Measurements from ENCODE around the gene PRR23C. TPM values are rescaled to one million over a fixed set of nuclear protein-coding genes. Genes with fewer than 3 reads are reported as not detected.
"Not testable (repeated sequence)": the region's sequence is repeated elsewhere in the genome, so short reads cannot be mapped to it uniquely, and the experiment has no call there.

The PRR23C gene
- not detected for total RNA-seq

DNA sequence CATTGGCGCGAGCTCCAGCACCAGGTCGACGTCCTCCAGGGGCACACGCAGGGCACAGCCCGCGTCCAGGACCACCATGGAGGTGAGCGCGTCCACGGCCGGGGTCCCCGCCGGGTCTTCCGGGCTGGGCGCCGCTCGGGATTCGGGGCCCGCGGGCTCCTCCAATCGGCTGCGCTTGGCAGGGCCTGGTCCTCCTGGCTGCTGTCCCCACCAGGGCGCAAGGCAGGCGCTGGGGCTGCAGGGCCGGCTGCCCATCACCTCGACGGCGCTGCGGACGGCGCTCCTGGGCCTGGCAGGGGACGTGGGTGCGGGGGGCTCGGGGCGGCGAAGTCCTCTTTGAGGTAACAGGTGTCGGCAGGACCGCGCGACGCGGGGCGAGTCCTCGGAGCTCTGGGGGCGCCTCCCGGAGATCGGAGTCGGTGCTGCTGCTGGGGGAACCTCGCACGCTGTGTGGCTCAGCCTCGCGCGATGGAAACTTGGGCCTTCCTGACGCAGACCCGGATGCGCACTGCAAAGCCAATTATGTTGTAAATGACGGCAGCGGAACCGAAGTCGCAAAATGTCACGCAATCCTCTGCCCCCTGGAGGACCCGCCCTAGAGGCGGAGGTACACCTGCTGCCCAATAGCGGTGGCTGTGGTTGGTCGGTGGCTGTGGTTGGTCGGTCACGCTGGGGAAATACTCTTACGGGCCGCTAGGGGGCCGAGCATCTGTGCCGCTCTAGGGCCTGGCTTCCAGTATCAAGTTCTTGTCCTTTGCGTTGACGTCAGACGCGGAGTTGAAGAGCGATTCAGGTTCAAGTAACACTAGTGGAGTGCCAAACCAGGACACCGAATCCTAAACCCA, at the start of gene PRR23C:
PRR23C (minus strand) TSS at position 527 of the 845 bp plus-strand sequence; CDS start at position 255, 272 bp downstream.
- DNase-seq: no peak

DNA sequence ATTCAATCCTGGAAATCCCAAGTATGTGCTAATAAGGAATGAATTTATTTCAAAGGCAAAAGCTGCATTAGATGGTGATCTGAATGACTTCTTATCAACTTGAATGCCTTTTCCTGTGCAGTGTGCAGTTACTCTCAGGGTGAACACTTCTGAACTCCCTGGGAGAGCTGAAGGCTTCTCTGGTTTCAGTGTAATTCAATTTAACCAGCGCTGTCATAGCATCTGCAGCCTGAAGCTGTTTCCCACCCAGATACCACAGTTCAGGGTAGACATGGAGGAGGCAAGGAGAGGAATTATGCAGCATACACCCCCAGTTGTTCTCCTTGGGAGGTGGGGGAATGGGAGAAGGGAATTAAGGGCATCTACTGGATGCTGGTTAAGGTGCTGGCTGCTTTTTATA, 49.1 kb upstream of the PRR23C start:
- no peak for DNase-seq

DNA sequence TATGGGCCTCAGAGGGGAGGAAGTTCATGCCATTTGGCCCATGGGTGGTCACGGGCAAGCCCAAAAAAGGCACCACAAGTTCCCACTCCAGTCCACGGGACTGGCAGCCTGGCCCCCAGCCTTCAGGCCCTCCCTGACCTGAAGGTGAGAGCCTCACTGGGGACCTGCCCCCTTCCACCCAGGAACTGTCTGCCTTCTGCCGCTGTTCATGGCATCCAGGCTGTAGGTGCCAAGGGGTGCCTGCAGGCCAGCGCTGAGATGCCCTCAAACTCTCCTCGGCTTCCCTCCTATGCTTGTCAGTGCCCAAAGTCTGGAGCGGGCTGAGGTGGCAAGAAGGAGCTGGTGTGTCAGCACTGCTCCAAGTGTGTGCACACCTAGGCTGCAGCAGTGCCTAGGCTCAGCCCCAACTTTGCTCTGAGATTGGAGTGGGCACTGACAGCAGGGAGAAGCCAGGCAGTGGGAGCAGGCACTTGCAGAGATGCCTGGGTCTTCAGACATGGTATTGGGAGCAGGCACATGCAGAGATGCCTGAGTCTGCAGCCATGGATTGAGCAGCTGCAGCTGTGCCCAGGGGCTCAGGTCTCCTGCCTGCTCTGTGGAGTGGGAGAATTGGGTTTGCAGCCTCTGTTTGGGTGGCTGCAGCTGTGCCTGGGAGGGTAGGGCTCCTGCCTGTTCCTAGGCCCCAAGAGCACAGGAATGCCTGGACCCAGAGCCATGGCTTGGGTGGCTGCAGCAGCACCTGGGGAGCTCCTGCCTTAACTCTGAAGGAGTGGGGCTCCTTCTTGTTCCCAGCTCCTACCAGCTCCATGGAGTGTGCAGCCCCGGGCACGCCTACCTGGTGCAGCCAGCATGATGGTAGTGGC, 44.0 kb upstream of the PRR23C start:
- DNase-seq: no peak

DNA sequence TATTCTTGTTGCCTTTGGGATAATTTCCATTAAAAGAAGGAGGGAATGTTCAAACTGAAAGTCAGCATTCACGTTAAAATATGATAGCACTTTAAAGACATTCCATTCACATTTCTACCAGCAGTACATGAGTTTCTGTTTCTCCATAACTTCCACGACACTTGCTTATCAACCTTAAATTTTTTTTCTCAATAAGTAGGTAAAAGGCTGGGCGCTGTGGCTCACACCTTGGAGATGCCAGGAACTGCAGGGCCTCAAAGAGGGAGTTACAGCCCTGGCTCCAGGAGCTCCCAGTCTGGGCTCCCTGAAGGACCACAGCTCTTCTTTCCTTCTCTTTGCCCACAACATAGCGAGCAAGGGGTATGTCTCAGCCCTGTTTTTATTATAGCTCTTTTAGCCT, 42.9 kb upstream of the PRR23C start:
- no peak for DNase-seq

DNA sequence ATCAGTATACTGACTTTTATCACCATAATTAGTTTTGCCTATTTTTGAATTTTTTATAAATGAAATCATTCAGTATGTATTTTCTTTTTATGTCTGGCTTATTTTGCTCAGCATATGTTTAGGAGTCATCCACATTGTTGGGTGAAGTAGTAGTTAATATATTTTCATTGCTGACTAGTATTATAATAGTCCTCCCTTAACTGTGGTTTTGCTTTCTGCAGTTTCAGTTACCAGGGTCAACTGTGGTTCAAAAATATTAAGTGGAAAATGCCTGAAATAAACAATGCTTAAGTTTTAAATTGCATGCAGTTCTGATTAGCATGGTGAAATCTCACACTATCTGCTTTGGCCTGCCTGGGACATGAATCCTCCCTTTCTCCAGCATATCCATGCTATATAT, 39.5 kb upstream of the PRR23C start:
- DNase-seq: no peak

DNA sequence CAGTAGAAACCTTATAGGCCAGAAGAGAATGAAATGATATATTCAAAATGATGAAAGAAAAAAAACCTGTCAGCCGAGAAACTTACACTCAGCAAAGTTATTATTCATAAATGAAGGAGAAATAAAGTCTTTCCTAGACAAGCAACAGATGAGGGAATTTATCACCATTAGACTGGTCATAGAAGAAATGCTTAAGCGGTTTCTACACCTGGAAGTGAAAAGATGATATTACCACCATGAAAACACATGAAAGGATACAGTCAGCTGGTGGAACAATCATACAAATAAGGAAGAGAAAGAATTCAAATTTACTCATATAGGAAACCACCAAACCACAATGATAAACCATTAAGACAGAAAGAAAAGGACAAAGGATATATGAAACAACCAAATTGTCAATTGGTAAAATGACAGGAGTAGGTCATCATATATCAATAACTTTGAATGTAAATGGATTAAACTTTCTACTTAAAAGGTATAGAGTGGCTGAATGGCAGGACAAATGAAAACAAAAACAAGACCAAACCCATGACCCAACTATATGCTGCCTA, 29.9 kb upstream of the PRR23C start:
- no peak for DNase-seq

DNA sequence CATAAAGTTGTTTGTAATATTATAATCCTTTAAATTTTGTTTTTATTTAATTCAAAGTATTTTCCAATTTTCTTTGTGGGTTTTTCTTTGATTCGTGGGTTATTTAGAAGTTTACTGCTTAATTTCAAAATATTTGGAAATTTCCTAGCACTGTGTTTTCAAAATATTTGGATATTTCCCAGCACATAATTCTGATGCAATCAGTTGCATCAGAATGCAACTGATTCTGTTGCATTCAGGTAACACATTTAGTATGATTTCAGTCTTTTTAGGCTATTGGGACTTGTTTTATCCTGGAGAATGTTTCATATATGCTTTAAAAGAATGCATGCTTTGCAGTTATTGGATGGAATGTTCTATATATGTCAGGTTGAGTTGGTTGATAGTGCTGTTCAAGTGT, 18.2 kb upstream of the PRR23C start:
- DNase-seq: no peak

DNA sequence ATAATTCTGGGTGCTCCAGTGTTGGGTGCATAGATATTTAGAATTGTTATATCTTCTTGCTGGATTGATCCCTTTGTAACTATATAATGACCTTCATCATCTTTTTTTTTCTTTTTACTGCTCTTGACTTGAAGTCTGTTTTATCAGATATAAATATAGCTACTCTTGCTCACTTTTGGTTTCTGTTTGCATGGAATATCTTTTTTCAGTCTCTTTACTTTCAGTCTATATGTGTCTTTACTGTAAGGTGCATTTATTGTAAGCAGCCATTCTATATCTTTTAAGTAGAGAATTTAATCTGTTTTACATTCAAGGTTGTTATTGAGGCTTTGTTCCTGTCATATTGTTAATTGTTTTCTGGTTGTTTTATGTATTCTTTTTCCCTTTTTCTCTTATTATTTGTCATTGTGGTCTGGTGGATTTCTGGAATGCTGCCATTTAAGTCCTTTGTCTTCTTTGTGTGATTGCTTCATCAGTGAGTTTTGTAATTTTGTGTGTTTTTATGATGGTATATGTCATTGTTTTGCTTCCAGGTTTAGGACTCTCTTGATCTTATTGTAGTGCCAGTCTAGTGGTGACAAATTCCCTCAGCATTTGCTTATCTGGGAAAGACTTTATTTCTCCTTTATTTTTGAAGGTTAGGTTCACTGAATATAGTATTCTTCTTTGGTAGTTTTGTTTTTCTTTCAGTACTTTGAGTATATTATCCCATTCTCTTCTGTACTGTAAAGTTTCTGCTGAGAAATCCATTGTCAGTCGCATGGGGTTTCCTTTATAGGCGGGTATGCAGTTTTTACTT, 8.3 kb upstream of the PRR23C start:
- DNase-seq: no peak

DNA sequence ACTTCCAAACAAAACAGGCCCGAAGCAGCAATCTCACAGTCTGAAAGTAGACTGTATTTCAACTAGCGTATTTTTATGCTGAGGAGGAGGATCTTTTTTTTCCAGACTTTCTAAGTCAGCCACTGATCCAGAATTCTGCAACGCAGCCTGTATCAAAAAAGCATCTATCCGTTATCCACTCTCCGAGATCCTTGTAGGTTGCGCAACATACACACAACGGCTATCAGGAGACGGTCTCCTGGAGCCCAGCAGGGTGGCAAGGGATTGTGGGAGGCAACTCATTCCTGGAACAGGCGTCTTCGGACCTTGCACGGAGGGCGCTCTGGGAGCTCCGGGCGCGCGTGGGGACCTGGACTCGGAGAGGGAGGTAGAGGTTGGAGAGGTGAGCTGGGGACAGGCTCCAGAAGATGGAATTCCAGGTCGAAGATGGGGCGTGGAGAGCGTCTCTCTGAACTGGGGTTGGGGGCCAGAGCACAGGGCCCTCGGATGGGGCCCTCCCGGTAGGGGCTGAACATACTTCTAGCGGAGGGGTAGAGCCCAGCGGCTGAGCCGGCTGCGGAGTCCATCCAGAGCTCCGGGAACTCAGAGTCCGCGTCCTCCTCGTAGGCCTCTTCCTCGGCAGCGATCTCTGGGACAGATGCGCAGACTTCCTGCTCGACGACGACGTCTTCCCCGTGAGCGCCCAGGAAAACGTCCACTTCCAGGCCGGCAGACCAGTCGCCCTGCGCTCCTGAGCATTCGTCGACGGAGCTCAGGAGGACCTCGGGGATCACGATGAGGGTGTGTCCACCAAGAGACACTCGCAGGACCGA, 932 bp downstream of the PRR23C start:
- DNase-seq: no peak

DNA sequence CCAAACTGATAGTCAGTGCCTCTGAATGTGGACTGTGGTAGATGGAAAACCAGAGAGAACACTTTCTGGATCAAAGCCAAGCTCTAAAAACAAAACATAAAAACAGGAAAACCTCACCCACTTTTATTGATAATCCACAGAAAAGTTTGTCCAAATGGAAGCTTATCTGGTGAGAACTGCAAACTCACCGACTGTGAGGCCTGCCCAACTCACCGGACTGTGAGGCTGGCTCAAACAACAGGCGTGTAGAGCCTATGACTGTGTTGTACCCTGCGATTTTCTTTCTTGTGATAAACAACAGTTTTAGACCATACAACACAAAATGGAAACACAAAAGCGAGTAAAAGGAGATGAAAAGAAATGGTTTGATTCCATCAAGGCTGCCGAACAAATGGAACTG, 7.2 kb downstream of the PRR23C start:
- no peak for DNase-seq

DNA sequence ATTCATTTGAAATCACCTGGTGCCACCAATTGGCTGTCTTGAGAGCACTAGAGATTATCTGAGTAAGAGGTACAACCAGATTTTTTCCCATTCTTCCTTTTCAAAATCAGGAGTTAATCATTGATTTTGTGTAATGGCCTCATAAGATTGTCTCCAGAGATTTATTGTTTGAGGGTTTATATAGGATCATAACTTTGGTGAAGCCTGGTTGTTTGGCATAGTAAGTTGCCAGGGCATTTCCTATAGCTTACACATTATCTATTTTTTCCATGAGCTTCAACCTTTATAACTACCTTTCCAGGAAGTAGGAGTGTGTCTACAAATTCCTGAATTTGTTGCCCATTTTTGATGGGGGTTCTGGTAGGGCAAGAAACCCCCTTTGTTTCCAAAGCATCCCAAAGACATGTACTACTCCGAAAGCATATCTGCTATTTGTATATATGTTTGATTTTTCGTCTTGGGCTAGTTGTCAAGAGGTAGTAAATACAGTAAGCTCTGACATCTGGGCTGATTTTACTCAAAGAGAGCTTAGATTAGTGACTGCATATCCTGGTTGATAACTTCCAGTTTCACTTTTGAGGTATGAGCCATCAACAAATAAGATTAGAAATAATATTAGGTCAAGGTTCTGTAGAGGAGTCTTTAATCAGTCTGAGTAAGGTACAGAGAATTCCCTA, 12.2 kb downstream of the PRR23C start:
- no peak for DNase-seq

DNA sequence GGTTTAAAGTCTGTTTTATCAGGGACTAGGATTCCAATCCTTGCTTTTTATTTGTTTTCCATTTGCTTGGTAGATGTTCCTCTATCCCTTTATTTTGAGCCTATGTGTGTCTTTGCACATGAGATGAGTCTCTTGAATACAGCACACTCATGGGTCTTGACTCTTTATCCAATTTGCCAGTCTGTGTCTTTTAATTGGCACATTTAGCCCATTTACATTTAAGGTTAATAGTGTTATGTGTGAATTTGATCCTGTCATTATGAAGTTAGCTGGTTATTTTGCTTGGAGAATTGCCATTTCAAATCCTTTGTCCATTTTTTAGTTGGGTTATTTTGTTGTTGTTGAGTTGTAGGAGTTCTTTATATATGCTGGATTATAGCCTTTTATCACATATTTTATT, 14.1 kb downstream of the PRR23C start:
- DNase-seq: not testable (repeated sequence)

DNA sequence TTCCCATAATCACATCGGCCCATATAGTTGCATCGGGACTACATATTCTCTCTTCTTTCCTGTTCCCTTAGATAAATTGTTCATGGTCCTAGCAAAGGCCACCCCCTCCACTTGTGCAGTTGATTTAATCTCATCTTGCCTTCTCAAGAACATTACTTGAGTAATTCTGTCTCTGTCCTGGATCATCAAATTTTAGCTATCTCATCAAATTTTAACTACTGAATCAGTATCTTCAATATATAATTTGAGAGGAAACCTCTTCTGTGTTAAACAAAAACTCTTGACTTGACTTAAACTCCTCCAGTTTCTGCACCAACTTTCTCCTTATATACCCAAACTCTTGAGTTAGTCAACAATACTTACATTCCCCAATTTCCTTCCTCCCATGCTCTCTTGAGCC, 19.7 kb downstream of the PRR23C start:
- DNase-seq: no peak

DNA sequence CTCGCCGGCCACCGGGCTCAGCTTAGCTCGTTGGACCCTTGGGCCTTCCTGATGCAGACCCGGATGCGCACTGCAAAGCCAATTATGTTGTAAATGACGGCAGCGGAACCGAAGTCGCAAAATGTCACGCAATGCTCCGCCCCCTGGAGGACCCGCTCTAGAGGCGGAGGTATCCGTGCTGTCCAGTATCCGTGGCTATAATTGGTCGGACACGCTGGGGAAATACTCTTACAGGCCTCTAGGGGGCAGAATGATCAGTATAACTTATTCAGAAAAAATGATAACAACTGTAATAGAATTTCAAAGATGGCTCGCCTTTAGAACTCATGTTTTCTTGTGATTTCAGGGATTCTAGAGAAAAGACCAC, 23.8 kb downstream of the PRR23C start, which contains the start of gene PRR23B:
PRR23B (minus strand) TSS at position 59 of the 367 bp plus-strand sequence. CDS start 265 bp downstream, outside the sequence.
- DNase-seq: no peak

DNA sequence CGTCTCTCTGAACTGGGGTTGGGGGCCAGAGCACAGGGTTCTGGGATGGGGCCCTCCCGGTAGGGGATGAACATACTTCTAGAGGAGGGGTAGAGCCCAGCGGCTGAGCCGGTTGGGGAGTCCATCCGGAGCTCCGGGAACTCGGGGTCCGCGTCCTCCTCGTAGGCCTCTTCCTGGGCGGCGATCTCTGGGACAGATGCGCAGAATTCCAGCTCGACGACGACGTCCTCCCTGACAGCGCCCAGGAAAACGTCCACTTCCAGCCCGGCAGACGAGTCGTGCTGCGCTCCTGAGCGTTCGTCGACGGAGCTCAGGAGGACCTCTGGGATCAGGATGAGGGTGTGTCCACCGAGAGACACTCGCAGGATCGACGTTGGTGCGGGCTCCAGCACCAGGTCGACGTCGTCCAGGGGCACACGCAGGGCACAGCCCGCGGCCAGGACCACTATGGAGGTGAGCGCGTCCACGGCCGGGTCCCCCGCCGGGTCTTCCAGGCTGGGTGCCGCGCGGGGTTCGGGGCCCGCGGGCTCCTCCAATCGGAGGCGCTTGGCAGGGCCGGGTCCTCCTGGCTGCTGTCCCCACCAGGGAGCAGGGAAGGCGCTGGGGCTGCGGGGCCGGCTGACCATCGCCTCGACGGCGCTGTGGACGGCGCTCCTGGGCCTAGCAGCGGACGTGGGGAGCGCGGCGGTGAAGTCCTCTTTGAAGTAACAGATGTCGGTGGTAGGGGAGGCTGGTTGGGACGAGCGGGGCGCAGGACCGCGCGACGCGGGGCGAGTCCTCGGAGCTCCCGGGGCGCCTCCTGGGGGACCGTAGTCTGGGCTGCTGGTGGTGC, 24.4 kb downstream of the PRR23C start:
- no peak for DNase-seq

DNA sequence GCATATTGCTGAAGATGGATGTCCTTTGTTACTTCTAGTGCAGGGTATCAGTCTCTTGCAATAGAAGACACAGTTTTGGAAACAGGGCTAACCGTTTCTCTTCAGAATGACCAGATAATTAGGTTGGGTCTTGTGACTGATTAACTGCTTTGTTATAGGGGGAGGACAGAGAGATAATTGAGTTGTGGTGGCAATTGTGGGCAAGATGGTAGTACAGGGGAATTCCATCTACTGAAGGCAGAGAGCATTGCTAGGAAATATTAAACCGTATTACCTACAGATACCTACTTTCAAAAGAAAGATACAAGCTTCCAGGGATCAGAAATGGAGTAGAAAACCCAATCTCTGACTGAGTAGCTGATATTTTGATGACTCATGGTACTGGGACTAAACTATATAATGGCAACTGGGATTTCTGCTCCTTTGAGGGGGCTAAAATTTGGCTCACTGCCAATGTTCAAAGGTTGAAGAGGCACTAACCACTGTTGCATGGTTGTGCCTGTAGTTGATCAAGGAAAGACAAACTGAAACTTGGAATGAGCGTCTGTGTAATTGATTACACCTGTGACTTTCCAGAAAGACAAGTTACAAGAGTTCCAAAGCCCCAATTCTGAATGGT, 28.2 kb downstream of the PRR23C start:
- no peak for DNase-seq

DNA sequence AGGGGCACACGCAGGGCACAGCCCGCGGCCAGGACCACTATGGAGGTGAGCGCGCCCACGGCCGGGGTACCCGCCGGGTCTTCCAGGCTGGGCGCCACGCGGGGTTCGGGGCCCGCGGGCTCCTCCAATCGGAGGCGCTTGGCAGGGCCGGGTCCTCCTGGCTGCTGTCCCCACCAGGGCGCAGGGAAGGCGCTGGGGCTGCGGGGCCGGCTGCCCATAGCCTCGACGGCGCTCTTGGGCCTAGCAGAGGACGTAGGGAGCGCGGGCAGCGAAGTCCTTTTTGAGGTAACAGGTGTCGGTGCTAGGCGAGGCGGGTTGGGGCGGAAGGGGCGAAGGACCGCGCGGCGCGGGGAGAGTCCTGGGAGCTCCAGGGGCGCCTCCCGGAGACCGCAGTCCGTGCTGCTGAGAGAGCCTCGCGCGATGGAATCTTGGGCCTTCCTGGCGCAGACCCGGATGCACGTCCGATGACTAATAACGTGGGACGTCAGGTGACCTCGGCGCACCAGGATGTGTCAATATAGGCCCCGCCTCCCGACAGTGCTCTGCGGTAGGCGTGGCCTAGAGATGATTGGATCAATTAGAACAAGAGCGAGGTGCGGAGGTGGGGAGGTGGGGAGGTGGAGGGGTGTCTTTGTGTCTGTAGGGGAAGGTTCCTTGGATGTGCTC, 38.5 kb downstream of the PRR23C start, which contains the start of gene PRR23A:
PRR23A (minus strand) TSS at position 218 of the 666 bp plus-strand sequence; CDS start at position 218, 0 bp downstream.
- no peak for DNase-seq

DNA sequence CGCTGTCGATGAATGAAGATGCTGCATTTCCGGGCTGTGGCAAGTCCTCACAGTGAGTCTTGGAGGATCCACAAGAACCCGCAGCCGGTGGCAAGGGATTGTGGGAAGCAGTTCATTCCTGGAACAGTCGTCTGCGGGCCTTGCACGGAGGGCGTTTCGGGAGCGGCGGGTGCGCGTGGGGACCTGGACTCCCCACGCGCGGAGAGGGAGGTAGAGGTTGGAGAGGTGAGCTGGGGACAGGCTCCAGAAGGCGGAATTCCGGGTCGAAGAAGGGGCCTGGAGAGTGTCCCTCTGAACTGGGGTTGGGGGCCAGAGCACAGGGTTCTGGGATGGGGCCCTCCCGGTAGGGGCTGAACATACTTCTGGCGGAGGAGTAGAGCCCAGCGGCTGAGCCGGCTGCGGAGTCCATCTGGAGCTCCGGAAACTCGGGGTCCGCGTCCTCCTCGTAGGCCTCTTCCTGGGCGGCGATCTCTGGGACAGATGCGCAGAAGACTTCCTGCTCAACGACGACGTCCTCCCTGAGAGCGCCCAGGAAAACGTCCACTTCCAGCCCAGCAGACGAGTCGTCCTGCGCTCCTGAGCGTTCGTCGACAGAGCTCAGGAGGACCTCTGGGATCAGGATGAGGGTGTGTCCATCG, 39.2 kb downstream of the PRR23C start:
- DNase-seq: no peak

All from skin of body (tissue), 2 donors.